ENCODE results near the gene GOLGA6A. TPM values are rescaled to one million over a fixed set of nuclear protein-coding genes. Genes with fewer than 3 reads are reported as not detected.

GOLGA6A gene
- total and polyA plus RNA-seq, 2 of the 13 experiments (the other 11 are each of a cell fraction or from before 2014, with no cell fraction given), result 0.04 to 0.22 TPM

- no peaks in the 10 kb centered on the region for H3K4me1 ChIP-seq (ENCODE audit: insufficient read depth, low read length)
- no peaks in the 10 kb centered on the region for H4K20me1 ChIP-seq (ENCODE audit: insufficient read depth, low read length)
- no peaks in the 10 kb centered on the region for H3K79me2 ChIP-seq (ENCODE audit: insufficient read depth, low read length)
- H3K9ac ChIP-seq (ENCODE audit: insufficient read depth, low read depth, low read length), result no peak overlapping the region
- BruUV-seq (replicated peaks), result no TSS peak
- TF ChIP-seq AKAP8 (CRISPR knock-in tag; IDR thresholded peaks at IDR 0.05) (no peak), ZNF784 (CRISPR knock-in tag; IDR thresholded peaks at IDR 0.05; ENCODE audit: borderline replicate concordance) (no peak), ZNF362 (CRISPR knock-in tag; IDR thresholded peaks at IDR 0.05; ENCODE audit: borderline replicate concordance) (no peak), ZNF75D (CRISPR knock-in tag; IDR thresholded peaks at IDR 0.05; ENCODE audit: borderline replicate concordance) (no peak), SP140L (CRISPR knock-in tag; IDR thresholded peaks at IDR 0.05; ENCODE audit: borderline replicate concordance) (no peak), ZNF792 (CRISPR knock-in tag; IDR thresholded peaks at IDR 0.05) (no peak), ZNF124 (CRISPR knock-in tag; IDR thresholded peaks at IDR 0.05) (no peak), ARNT (IDR thresholded peaks at IDR 0.05) (no peak), ZNF121 (CRISPR knock-in tag; IDR thresholded peaks at IDR 0.05) (no peak), NFYC (CRISPR knock-in tag; IDR thresholded peaks at IDR 0.05) (no peak), KDM2A (CRISPR knock-in tag; IDR thresholded peaks at IDR 0.05; ENCODE audit: borderline replicate concordance, low read depth) (no peak), POGZ (CRISPR knock-in tag; IDR thresholded peaks at IDR 0.05) (no peak), ZBTB10 (CRISPR knock-in tag; IDR thresholded peaks at IDR 0.05; ENCODE audit: borderline replicate concordance) (no peak), ZNF24 (IDR thresholded peaks at IDR 0.05) (no peak), ZBTB3 (CRISPR knock-in tag; IDR thresholded peaks at IDR 0.05; ENCODE audit: borderline replicate concordance, low read depth) (no peak)
- peaks cover 1 to 15% of the 10 kb centered on the region in 2 experiments; a peak in 3 of 5 replicates for H3K27me3 ChIP-seq (ENCODE audit: control insufficient read depth in 1 of 2, insufficient read depth in 2 of 2, low read length in 2 of 2)
- FAIRE-seq, result no peak
- H3K27ac ChIP-seq (ENCODE audit: extremely low read length, insufficient read depth, low read length), result no peak overlapping the region
- in situ Hi-C loops (cut with HindIII; ENCODE audit: extremely low pct_ligation_motif_present, low pct_unique_long_range_greater_than_20kb), result no loop called here
- intact Hi-C loops (cut with micrococcal nuclease; ENCODE audit: unreplicated experiment), result no loop called here
- H3K4me2 ChIP-seq (ENCODE audit: low read depth, low read length), result no peak overlapping the region
- H3K9me3 ChIP-seq (ENCODE audit: low read length), result no peaks in the 10 kb centered on the region
- H3K36me3 ChIP-seq (replicated peaks in 1 of 2; ENCODE audit: control insufficient read depth in 1 of 2, insufficient read depth in 2 of 2, low read length in 2 of 2), result no peaks in the 10 kb centered on the region
- no peak for ATAC-seq
- 0% methylated on average over 1 of the region's 4 CpGs for WGBS (ENCODE audit: low lambda C conversion rate)
- no peak for DNase-seq (ENCODE audit: low spot score)
- H3K4me3 ChIP-seq (replicated peaks in 1 of 3; ENCODE audit: insufficient read depth in 1 of 3, low read depth in 2 of 3, low read length in 3 of 3), result no peak overlapping the region
- ChIA-PET POLR2A (no interaction called here), CTCF (ENCODE audit: low intra/inter-chr PET ratio, low total read pairs) (no interaction called here)
- no peak overlapping the region for H2AFZ ChIP-seq (ENCODE audit: low read length)
Observed at GRCh38 chr15:74123131-74123429, 40.7 kb upstream of the GOLGA6A start.

Data from HepG2 (cell line).